Measurements from ENCODE around the gene SLC23A2.
"Not testable (repeated sequence)": the region's sequence is repeated elsewhere in the genome, so short reads cannot be mapped to it uniquely, and the experiment has no call there.

Gene SLC23A2

DNA sequence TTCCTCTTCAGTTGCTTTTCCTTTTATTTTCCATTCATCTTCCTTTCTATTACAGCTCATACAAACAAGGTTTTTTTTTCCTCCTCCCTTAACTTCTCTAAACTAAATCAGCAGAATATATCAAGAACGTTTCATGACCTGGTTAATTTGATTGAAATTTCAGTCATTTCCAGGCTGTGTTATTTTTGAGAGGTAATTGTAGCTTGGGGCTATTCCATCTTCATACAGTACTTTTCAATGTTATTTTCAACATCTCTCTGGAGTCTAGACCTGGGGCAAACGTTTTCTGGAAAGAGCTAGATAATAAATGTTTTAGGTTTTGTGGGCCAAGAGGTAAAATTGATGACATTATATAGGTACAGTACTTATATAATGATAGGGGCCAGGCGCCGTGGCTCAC, 4.0 kb upstream of the SLC23A2 start:
- DNase-seq, result no peak

DNA sequence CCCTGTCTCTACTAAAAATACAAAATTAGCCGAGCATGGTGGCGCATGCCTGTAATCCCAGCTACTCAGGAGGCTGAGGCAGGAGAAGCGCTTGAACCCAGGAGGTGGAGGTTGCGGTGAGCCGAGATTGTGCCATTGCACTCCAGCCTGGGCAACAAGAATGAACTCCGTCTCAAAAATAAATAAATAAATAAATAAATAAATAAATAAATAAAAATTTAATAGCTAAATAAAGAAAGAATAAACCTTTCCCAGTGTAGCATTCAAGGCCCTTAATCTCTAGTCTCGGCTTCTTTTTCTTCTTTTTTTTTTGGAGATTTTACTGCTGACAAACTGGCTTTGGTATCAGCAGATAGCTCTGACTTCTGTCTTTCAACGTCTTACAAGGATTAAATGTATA, 3.5 kb upstream of the SLC23A2 start:
- not testable (repeated sequence) for DNase-seq

DNA sequence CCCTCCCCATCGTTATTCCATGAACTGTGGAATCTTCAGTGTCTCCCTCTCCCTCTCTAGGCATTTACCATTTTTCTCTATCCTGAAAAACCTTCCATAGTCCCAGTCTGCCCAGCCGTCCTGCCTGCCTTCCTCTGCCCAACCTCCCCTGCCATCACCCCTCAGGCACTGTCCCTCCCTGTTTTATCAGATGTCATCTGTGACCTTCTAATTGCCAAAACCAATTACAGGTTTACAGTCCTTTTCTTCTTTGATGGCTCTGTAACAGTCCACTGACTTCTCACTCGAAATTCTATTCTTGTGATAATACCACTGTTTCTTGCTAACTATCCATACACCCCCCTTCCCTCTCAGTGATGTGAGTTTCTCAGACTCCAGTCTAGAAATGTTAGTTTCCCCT, 2.3 kb upstream of the SLC23A2 start:
- DNase-seq, result no peak

DNA sequence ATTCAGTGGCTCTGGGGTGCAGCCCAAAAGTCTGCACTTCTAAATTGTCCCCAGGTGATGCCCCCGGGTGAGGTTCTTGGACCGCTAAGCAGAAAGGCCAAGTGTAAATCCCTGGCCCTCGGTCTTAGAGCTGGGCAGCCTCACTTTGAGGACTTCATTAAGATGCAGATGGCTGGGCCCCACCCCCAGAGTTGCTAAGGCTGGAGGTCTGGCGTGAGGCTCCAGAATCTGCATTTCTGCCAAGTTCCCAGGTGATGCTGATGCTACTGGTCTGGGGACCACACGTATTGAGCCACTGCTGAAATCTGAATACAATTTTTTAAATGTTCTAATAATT, 735 bp upstream of the SLC23A2 start:
- no peak for DNase-seq

DNA sequence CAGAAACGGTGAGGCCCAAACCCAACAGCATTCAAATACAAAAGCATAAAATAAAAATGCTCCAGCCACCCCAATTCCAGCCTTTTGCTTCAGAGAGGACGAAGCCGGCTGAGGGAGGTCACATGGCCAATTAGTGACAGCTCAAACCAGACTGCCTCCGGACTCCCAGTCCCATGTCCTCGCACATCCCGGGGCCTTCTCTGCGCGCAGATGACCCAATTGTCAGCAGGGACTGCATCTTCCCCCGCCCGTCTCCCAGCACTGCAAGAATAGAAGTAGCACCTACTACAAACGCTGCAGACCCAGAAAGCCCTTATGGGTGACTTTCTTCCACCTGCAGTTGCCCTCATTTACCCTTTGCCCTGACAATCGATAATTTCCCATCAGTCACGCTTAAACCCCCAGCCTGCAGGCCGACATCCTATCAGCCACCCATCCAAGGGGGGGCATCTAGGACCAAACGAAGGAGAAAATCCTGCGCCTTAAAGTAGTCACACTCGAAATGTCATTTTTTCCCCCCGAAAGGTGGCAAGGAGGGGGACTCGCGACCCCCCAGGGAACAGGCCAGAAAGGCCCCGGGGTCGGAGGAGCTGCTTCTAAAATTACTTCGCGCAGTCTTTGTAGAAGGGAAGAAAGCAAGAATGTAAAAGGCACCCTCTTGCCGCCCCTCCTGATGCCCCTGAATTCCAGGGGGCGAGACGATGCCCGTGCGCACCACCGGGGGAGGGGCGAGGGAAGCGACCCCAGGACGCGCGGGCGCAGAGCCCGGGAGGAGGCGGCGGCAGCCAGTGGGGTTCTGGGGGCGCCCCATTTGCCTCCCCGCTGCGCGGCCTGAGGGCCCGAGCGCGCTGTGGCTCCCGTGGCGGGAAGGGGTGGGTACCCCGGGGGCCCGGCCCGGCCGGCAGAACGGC, 792 bp downstream of the SLC23A2 start:
- peak; percentile 10 for DNase-seq

DNA sequence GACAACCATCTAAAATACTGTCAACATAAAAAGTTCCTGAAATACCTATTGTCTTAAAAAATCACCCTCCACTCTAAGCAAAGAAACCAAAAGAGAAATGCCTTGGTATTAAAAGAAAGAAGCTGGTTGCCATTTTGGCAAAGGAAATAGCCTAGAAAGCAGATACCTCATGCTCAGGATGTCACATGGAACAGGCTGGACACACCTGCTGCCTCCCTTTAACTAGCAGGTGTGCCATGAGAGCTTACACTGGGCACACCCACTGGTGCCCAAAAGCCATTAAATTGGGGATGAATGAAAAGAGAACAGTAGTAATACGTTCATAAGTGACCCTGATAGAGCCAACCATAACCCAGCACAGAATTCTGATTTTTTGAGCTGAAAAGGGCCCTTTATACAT, 1.5 kb downstream of the SLC23A2 start:
- DNase-seq, result peak; percentile 8

DNA sequence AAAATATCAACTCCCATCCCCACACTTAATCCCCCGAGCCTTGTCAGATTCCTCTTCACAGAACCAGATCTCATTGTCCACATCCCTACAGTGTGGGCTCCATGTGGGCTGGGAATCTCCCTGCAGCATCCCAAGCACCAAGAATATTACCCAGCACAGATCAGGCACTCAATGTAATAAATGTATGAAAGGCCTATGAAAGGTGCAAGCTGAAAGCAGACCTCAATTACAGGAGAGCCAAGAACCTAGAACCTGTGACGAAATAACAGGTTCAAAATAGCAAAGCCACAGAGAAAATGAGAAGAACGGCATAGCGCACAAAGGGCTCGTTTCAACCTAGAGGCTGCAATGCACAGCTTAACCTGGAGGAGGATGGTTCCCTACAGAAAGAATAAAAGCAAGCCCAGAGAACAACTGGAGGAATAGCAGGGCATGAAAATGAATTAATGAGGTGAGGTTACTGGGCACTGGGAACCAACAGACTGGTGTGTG, 3.1 kb downstream of the SLC23A2 start:
- no peak for DNase-seq

DNA sequence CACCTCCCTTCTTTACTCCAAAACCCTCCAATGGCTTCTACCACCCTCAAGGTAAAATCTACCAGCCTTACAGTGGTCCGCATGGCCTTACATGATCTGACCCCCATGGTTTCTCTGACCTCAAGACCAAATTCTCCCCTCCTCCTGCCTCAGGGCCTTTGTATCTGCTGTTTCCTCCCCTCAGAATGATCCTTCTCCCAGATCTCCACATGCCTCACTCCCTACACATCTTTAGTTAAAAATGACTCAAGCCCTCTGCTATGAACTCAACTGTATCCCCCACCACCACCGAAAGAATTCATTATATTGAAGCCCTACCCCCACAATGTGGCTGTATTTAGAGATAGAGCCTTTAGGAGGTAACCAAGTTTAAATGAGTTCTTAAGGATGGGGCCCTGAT, 4.1 kb downstream of the SLC23A2 start:
- no peak for DNase-seq

DNA sequence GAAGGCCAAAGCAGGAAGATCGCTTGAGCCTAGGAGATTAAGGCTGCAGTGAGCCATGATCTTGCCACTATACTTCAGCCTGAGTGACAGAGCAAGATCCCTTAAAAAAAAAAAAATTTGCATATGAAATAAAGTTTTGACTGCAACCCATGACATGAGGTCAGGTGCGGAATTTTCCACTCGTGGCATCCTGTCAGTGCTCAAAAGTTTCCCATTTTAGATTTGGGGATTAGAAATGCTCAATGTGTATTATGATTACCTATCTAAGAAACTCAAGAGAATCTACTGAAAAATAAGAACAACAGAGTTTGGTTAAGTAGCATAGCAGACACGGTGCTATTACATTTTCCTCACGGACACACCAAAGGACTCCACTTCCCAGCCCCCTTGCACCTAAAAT, 11.7 kb downstream of the SLC23A2 start:
- DNase-seq, result no peak

DNA sequence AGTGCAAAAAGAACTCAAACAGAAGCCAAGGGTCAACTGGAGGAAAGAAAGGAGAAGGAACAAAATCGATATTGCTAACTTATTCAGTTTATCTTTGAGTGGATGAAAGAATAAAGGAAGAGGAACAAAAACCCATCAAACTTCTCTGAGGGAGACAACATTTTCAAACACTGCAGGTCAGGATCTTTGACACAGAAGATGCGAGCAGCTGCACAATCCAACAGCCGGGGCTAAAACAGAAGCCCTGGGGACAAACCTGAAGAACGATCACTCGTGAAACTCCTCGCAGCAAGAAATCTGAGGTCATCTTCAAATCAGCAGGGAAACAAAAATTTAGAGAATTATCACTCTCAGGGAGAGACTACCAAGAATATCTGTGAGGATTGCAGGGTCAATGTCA, 14.2 kb downstream of the SLC23A2 start:
- DNase-seq, result no peak

DNA sequence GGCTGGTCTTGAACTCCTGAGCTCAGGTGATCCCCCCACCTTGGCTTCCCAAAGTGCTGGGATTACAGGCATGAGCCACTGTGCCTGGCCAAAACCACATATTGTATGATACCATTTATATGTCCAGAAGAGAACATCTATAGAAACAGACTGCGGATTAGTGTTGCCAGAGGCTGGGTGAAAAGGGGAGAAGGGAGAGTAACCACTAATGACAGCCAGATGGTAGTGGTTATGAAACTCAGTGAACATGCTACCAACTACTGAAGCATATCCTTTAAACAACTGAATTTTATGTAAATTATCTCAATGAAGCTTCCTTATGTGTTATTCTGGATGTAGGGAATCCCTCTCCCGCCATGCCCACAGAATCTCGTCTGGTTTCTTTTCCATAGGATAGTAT, 15.7 kb downstream of the SLC23A2 start:
- DNase-seq, result no peak

DNA sequence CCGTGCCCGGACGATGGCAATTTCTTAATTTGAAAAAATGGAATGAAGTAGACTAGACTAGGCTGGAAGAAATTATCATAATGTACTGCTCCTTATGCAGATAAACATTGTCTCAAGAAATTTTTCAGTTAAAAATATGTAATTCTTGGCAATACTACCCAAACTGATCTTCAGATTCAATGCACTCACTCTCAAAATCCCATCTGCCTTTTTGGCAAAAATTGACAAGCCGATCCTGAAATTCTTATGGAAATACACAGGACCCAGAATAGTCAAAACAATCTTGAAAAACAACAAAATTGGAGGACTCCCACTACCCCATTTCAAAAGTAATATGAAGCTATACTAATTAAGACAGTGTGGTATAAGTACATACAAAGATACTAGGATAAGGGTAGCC, 19.0 kb downstream of the SLC23A2 start:
- no peak for DNase-seq

DNA sequence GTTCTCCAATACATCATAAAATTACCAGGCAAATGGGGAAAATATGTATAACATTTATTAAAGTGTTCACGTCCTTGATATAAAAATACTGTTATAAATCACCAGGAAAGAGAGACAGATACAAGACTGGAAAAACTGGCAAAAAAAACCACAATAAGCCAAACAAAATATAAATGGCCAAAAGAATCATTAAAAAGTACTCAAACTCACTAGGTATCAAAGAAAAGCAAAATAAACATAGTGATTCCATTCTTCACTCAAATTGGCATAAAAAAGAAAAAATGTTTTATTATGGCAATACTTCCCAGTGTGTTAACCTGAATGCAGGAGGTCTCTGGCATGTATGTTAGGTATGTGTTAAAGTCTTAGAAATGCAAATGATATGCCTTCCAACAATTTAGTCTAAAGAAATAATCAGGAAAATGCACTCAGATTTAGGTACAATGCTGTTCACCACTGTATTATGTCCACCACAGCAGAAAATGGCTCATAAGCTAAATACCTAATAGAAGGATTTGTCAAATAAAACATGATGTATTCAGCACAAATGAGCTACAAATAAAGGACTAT, 21.4 kb downstream of the SLC23A2 start:
- DNase-seq, result no peak

DNA sequence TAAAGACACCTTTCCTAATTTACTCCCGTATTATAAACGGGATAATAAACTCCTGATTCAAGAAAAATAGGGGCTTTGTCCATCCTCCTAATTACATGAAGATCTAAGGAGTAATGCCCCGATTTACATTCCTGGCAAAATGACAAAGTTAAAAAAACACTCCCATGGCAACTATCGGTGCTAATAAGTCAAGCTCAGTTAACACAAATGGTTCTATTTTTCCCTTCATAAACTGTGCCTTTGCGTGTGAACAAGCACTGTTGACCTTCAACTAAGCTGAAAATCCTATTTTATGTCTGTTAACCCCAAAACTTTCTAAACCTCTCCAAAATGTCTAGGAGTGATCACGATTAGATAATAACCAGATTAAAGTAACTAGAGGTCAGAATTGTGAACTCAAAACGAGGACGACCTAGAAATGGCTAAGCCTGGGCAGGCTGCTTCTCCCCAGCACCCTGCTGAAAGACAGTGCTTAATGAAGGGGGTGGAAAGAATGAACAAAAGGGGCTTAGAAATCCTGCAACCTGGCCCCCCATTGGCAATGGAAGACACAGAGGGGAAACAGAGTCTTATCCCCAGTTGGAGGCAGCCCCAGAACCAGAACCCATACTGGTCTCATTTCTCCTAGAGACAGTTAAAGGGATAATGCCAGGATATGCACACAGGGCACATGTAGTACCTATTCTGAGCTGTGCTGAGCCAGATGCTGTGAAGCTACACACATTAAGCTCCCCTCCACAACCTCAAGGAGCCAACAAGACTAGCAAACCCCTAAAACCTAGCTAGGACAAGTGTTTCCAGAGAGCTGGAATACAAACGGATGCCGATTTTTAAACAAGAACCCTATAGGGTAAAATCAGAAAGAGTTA, 23.0 kb downstream of the SLC23A2 start:
- DNase-seq, result no peak

DNA sequence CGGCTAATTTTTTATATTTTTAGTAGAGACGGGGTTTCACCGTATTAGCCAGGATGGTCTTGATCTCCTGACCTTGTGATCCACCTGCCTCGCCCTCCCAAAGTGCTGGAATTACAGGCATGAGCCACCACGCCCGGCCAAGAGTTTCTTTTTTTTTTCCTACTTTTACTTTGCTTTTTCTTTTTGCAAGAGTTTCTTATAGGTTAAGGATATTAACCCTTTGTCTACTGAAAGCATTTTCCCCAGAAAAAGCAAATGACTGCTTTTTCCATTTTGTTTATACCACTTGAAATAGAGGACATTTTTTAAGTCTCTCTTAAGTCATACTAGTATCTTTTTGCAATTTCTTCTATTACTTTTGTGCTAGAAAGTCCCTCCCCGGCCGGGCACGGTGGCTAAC, 25.3 kb downstream of the SLC23A2 start:
- not testable (repeated sequence) for DNase-seq

DNA sequence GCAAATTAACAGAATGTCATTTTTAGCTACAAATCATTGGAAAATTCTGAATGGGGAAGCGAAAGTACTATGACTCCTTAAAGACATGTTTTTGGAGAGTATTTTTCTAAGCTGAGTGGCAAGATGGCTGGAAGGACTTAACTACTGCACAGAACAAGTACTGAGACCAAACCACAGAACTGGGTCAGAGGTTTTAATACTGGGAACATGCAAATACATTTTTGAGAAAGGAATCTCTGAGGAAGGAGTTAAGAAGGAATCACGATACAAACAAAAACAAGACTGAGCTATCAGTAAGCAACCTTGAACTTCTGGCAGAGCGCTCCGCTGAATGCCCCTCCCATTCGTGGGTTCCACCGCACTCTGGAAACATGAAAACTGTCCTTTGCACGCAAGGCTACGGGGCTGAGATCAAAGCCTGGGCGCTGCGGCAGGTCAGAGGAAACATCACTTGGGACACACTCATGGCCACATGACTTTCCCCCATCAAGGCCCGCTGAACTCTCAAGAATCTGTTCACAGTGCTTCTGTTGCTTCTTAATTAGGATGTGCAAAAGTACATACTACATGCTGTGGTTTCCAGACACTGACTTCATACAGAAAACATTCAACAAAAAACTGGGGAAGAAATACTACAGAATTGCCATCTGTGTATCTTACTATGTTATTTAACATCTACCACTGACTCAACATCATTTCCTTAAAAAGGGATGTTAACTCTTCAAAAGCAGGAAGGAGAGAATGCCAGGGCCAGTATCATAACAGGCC, 27.8 kb downstream of the SLC23A2 start:
- DNase-seq, result no peak

DNA sequence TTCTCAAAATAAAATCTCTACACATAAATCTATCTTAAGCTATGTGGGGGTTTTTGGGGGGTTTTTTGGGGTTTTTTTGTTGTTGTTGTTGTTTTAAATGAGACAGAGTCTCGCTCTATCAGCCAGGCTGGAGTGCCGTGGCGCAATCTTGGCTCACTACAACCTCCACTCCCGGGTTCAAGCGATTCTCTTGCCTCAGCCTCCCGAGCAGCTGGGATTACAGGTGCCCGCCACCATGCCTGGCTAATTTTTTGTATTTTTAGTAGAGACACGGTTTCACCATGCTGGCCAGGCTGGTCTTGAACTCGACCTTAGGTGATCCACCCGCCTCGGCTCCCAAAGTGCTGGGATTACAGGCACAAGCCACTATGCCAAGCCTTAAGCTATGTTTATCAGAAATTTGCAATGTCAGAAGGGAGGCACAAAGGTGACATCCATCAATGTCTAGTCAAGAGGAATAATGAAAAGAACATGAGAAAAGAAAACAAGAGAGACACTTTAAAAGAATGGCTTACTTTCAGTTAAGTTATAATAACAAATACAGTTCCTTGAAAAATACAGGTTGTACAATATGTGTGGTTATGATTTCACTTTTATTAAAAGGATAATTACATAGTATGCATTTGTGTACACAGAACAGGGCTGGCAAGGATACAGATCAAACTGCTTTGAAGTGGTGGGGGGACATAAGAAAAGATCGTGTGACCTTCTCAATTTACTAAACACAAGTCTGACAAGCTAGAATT, 28.6 kb downstream of the SLC23A2 start:
- no peak for DNase-seq

DNA sequence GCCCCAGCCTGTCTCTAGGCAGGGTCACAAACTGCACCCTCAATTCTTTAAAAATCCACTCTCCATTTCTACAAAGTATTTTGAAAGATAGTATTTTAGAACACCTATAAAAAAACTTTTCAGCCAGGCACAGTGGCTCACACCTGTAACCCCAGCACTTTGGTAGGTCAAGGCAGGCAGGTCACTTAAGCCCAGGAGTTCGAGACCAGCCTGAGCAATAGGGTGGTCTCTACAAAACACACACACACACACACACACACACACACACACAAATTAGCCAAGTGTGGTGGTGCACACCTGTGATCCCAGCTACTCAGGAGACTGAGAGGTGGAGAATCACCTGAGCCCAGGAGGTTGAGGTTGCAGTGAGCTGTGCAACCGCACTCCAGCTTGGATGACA, 30.2 kb downstream of the SLC23A2 start:
- no peak for DNase-seq

DNA sequence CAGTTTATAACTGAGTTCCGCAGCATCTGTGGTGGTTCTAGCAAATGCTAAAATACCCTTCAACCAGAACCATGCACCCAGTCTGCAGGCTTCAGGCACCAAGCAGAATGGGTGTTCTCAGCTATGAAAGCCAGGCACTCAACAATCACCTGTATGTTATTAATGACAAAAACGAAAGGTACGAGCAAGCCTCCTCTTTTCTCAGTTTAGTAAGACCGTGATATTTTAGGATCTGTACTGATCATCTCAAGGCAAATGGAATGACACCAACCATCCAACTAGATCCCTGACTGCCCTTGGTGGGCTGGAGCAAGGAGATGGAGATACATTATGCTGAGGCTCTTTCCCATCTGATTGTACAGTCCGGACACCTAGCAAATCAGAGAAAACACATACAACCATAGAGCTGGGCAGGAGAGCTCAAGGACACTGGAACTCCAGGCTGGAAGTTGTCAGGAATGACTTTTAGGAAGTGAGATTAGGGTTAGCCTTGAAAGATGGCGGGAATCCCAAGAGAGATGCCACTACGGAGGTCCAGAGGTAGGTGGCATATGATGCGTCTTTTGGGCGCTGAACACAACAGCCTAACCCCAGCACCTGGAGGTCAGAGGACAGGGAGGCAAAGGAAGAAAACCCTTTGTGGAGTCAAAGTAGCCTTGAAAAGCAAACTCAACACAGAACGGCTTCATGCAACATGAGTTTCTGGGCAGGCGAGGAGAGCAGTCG, 33.4 kb downstream of the SLC23A2 start:
- no peak for DNase-seq

DNA sequence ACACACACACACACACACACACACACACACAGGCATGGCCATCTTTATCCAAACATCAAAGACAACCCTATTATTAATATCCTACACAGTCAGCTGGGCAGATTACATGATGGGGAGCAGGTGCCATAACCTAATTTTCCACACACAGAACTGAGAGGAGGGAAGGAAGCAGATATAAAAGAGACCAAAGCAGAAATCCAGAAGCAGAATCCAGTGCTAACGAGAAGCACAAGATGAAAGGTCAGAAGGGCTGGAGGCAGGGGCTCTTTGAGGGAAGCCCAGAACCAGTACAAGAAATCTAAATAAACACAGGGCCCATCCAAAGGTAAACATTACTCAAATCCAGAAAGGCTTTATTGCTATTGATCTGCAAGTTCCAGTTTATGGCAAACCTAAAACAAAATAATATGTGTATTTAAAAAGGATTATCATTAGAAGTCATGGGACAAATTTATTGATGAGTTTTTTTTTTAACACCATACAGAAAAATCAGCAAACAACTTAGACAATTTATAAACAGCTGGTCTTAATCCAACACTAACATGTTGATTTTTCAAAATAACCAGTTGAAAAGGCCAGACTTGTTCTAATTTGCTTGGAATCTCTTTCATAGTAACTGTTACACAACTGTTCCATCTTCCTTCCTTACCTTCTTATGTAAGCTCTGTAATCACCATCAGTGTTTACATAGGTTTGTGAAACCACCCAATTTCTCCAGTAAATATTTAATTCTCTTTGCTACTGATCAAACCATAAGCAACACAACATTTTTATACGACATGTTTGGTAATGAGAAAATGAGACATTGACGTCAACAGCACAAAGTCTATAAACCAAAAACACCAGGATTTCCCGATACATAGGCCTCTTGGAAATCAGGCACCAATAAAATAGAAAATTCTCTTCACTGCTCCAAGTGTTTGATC, 34.2 kb downstream of the SLC23A2 start:
- DNase-seq, result no peak
